GM12878 (cell line): ENCODE results near the gene CUL9. TPM values are rescaled to one million over a fixed set of nuclear protein-coding genes. Genes with fewer than 3 reads are reported as not detected.

ENCODE experiments used
- BHLHE40 ChIP-seq, 2 experiments: fragments of 450-650 bp in 1 of 2; IDR thresholded peaks; 2 replicates each; pipeline ENCODE4 v1.6.1; 2011 to 2017; ENCODE audit warnings: low read depth in 2 of 2, borderline replicate concordance in 1 of 2, improper control_type of control experiment in 1 of 2, low read length in 1 of 2, mild to moderate bottlenecking in 1 of 2
- ESRRA ChIP-seq: IDR thresholded peaks from 2 replicates; pipeline ENCODE4 v1.6.1; 2012; ENCODE audit warnings: mild to moderate bottlenecking, low read length, improper control_type of control experiment
- FOS ChIP-seq: IDR thresholded peaks from 3 replicates; pipeline ENCODE4 v1.6.1; 2011; ENCODE audit warnings: borderline replicate concordance; ENCODE audit not compliant: insufficient read length; ENCODE audit errors: extremely low read depth
- HDAC6 ChIP-seq: fragments of 200-600 bp; sonication (generic); IDR thresholded peaks from one replicate; pipeline ENCODE4 v1.8.0; 2017; ENCODE audit warnings: antibody characterized with exemption; ENCODE audit not compliant: unreplicated experiment
- RAD21 ChIP-seq: IDR thresholded peaks from 2 replicates; pipeline ENCODE4 v1.6.1; 2011; ENCODE audit warnings: mild to moderate bottlenecking, low read depth, low read length, moderate library complexity; ENCODE audit not compliant: insufficient read depth
- SMC3 ChIP-seq: IDR thresholded peaks from 2 replicates; pipeline ENCODE4 v1.6.1; 2011; ENCODE audit warnings: low read length, improper control_type of control experiment, borderline replicate concordance
- STAT1 ChIP-seq: fragments of 450-650 bp; conservative IDR thresholded peaks from 2 replicates; pipeline ENCODE4 v1.6.1; 2014; ENCODE audit warnings: antibody characterized with exemption, mild to moderate bottlenecking
- polyA plus RNA-seq, 11 experiments: library from polyadenylated mRNA; depleted of rRNA in 4 of 11; unstranded in 6 of 11; stranded (reverse) in 5 of 11; fragments of >200 nt; fragmentation: Nextera tagmentation in 4 of 11; fragmentation: Illumina TruSeq in 1 of 11; extraction: Ambion mirVana in 4 of 11; extraction: Trizol in 1 of 11; gene quantifications; 1 replicate in 1 of 11; 2 replicates in 10 of 11; pipeline versions ENCODE4 v1.2.1 to v1.2.3, GENCODE V29; 2011 to 2016; ENCODE audit warnings: inconsistent platforms in 2 of 11, missing spikeins in 2 of 11, low read depth in 1 of 11
- total RNA-seq, 4 experiments: library from RNA; depleted of rRNA in 3 of 4; stranded (reverse); fragments of >200 nt in 3 of 4; fragmentation: Illumina TruSeq in 1 of 4; extraction: Trizol in 1 of 4; gene quantifications; 2 replicates each; pipeline versions ENCODE4 v1.2.1 to v1.2.3, GENCODE V29; 2013 to 2021
- TF ChIP-seq, protein P1 (sequence below): fragments of 450-650 bp; formaldehyde crosslinking; IDR thresholded peaks from 2 replicates; pipeline ENCODE4 v1.4.0; 2022; ENCODE audit warnings: mild to moderate bottlenecking, moderate library complexity
- TF ChIP-seq, protein P2 (sequence below): IDR thresholded peaks from 2 replicates; pipeline ENCODE4 v1.6.1; 2011; ENCODE audit warnings: borderline replicate concordance, low read depth, mild to moderate bottlenecking, moderate library complexity, mixed read lengths, low read length; ENCODE audit not compliant: insufficient read depth; ENCODE audit errors: extremely low read length
- TF ChIP-seq, protein P3 (sequence below): fragments of 450-650 bp; IDR thresholded peaks from 2 replicates; pipeline ENCODE4 v1.6.1; 2018; ENCODE audit warnings: borderline replicate concordance, mild to moderate bottlenecking; ENCODE audit not compliant: partially characterized antibody
- TF ChIP-seq, protein P4 (sequence below): IDR thresholded peaks from 2 replicates; pipeline ENCODE4 v1.6.1; 2012; ENCODE audit warnings: low read depth, low read length, improper control_type of control experiment
- TF ChIP-seq, protein P5 (sequence below): fragments of 450-650 bp; IDR thresholded peaks from 2 replicates; pipeline ENCODE4 v1.6.1; 2017; ENCODE audit warnings: mild to moderate bottlenecking, low read depth, inconsistent platforms; ENCODE audit not compliant: poor library complexity, severe bottlenecking
- TF ChIP-seq, protein P6 (sequence below): fragments of 450-650 bp; IDR thresholded peaks from 2 replicates; pipeline ENCODE4 v1.6.1; 2017; ENCODE audit warnings: mild to moderate bottlenecking, moderate library complexity

Gene CUL9
- total and polyA plus RNA-seq, 10 of the 15 experiments (the other 5 are each of a cell fraction or from before 2014, with no cell fraction given): 1.2 to 48.3 (median 17.2) TPM

DNA sequence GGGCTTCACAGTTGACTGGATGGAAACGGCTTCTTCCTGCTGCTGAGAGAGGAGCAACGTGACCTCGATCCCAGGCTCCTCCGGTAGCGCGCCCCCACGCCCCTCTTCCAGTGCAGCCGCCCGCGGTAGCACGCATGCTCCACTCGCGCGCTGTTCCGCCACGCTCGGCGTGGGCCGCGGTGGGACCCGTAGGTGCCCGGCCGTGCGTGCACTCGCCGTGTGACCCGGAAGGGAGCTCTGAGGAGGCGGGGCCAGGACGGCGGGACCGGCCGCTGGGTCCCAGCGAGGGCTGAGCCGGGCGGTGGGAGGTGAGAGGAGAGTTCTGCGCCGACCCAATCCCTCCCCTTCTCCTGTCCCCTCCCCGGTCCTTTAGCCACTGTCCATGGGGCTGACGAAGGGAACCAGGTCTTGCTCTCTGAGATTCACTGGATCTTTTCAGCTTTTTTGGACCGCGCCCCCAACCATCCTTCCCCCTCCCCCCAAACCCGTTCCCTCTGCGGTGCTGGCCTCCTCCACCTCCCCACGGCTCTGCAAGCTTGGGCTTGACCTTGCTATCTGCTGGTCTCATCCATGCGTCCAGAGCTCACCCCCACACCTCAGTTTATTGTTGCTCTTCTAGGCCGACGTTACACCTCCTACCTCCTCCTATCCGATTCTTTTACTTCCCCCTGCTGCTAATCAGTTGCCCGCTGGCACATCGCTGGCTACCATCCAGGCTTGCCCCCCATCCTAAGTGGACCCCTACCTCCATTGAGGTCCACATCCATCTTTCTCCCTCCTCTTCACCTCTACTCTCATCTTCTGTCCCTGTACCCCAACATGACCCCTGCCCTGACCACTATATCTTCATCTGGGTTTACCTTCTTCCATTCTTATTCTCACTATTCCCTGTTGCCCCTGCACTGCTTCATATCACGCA, at the start of gene CUL9 (continued):
- TF ChIP-seq, protein P1, sequence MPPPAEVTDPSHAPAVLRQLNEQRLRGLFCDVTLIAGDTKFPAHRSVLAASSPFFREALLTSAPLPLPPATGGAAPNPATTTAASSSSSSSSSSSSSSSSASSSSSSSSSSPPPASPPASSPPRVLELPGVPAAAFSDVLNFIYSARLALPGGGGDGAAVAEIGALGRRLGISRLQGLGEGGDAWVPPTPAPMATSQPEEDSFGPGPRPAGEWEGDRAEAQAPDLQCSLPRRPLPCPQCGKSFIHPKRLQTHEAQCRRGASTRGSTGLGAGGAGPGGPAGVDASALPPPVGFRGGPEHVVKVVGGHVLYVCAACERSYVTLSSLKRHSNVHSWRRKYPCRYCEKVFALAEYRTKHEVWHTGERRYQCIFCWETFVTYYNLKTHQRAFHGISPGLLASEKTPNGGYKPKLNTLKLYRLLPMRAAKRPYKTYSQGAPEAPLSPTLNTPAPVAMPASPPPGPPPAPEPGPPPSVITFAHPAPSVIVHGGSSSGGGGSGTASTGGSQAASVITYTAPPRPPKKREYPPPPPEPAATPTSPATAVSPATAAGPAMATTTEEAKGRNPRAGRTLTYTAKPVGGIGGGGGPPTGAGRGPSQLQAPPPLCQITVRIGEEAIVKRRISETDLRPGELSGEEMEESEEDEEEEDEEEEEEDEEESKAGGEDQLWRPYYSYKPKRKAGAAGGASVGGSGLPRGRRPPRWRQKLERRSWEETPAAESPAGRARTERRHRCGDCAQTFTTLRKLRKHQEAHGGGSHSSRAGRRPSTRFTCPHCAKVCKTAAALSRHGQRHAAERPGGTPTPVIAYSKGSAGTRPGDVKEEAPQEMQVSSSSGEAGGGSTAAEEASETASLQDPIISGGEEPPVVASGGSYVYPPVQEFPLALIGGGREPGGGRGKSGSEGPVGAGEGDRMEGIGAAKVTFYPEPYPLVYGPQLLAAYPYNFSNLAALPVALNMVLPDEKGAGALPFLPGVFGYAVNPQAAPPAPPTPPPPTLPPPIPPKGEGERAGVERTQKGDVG (CRISPR knock-in tag): no peak
- TF ChIP-seq, protein P2, sequence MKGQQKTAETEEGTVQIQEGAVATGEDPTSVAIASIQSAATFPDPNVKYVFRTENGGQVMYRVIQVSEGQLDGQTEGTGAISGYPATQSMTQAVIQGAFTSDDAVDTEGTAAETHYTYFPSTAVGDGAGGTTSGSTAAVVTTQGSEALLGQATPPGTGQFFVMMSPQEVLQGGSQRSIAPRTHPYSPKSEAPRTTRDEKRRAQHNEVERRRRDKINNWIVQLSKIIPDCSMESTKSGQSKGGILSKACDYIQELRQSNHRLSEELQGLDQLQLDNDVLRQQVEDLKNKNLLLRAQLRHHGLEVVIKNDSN: peak; percentile 79
- TF ChIP-seq, protein P3, sequence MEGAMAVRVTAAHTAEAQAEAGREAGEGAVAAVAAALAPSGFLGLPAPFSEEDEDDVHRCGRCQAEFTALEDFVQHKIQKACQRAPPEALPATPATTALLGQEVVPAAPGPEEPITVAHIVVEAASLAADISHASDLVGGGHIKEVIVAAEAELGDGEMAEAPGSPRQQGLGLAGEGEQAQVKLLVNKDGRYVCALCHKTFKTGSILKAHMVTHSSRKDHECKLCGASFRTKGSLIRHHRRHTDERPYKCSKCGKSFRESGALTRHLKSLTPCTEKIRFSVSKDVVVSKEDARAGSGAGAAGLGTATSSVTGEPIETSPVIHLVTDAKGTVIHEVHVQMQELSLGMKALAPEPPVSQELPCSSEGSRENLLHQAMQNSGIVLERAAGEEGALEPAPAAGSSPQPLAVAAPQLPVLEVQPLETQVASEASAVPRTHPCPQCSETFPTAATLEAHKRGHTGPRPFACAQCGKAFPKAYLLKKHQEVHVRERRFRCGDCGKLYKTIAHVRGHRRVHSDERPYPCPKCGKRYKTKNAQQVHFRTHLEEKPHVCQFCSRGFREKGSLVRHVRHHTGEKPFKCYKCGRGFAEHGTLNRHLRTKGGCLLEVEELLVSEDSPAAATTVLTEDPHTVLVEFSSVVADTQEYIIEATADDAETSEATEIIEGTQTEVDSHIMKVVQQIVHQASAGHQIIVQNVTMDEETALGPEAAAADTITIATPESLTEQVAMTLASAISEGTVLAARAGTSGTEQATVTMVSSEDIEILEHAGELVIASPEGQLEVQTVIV: peak; percentile 71
- TF ChIP-seq, protein P4, sequence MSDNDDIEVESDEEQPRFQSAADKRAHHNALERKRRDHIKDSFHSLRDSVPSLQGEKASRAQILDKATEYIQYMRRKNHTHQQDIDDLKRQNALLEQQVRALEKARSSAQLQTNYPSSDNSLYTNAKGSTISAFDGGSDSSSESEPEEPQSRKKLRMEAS: peak; percentile 59; the same call in 1 of the 2 replicates
- TF ChIP-seq RAD21 (no peak), SMC3 (no peak), ESRRA (no peak), FOS (no peak), BHLHE40 (IDR thresholded peaks at IDR 0.05; ENCODE audit: borderline replicate concordance in 1 of 2, low read depth in 2 of 2, low read length in 1 of 2) (peak; percentile 87 to 95), HDAC6 (no peak), STAT1 (no peak)
- TF ChIP-seq, protein P5, sequence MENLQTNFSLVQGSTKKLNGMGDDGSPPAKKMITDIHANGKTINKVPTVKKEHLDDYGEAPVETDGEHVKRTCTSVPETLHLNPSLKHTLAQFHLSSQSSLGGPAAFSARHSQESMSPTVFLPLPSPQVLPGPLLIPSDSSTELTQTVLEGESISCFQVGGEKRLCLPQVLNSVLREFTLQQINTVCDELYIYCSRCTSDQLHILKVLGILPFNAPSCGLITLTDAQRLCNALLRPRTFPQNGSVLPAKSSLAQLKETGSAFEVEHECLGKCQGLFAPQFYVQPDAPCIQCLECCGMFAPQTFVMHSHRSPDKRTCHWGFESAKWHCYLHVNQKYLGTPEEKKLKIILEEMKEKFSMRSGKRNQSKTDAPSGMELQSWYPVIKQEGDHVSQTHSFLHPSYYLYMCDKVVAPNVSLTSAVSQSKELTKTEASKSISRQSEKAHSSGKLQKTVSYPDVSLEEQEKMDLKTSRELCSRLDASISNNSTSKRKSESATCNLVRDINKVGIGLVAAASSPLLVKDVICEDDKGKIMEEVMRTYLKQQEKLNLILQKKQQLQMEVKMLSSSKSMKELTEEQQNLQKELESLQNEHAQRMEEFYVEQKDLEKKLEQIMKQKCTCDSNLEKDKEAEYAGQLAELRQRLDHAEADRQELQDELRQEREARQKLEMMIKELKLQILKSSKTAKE: no peak
- TF ChIP-seq, protein P6, sequence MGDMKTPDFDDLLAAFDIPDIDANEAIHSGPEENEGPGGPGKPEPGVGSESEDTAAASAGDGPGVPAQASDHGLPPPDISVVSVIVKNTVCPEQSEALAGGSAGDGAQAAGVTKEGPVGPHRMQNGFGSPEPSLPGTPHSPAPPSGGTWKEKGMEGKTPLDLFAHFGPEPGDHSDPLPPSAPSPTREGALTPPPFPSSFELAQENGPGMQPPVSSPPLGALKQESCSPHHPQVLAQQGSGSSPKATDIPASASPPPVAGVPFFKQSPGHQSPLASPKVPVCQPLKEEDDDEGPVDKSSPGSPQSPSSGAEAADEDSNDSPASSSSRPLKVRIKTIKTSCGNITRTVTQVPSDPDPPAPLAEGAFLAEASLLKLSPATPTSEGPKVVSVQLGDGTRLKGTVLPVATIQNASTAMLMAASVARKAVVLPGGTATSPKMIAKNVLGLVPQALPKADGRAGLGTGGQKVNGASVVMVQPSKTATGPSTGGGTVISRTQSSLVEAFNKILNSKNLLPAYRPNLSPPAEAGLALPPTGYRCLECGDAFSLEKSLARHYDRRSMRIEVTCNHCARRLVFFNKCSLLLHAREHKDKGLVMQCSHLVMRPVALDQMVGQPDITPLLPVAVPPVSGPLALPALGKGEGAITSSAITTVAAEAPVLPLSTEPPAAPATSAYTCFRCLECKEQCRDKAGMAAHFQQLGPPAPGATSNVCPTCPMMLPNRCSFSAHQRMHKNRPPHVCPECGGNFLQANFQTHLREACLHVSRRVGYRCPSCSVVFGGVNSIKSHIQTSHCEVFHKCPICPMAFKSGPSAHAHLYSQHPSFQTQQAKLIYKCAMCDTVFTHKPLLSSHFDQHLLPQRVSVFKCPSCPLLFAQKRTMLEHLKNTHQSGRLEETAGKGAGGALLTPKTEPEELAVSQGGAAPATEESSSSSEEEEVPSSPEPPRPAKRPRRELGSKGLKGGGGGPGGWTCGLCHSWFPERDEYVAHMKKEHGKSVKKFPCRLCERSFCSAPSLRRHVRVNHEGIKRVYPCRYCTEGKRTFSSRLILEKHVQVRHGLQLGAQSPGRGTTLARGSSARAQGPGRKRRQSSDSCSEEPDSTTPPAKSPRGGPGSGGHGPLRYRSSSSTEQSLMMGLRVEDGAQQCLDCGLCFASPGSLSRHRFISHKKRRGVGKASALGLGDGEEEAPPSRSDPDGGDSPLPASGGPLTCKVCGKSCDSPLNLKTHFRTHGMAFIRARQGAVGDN: peak; percentile 77; the same call in 1 of the 2 replicates
